ENCODE results near the gene LBX2.

LBX2 gene

GRCh38 chr2:74495440-74495839, 4.0 kb downstream of the LBX2 start:
- no peak for TF ChIP-seq CTCF (IDR thresholded peaks at IDR 0.05)
- no peak for TF ChIP-seq ZFX (IDR thresholded peaks at IDR 0.05; ENCODE audit: borderline replicate concordance)
- H3K27ac ChIP-seq: peak overlapping the region; percentile 97

GRCh38 chr2:74493546-74493945, 5.9 kb downstream of the LBX2 start:
- TF ChIP-seq CTCF (IDR thresholded peaks at IDR 0.05): no peak
- TF ChIP-seq ZFX (IDR thresholded peaks at IDR 0.05; ENCODE audit: borderline replicate concordance): no peak
- no peak overlapping the region for H3K27ac ChIP-seq

- no peak overlapping the region for H3K27ac ChIP-seq
- TF ChIP-seq ZFX (IDR thresholded peaks at IDR 0.05; ENCODE audit: borderline replicate concordance) (no peak), CTCF (IDR thresholded peaks at IDR 0.05) (no peak)
Observed at GRCh38 chr2:74491648-74492544, 7.5 kb downstream of the LBX2 start.

GRCh38 chr2:74489906-74490305, 9.5 kb downstream of the LBX2 start:
- no peak for TF ChIP-seq ZFX (IDR thresholded peaks at IDR 0.05; ENCODE audit: borderline replicate concordance)
- TF ChIP-seq CTCF (IDR thresholded peaks at IDR 0.05): no peak
- no peak overlapping the region for H3K27ac ChIP-seq

DNA sequence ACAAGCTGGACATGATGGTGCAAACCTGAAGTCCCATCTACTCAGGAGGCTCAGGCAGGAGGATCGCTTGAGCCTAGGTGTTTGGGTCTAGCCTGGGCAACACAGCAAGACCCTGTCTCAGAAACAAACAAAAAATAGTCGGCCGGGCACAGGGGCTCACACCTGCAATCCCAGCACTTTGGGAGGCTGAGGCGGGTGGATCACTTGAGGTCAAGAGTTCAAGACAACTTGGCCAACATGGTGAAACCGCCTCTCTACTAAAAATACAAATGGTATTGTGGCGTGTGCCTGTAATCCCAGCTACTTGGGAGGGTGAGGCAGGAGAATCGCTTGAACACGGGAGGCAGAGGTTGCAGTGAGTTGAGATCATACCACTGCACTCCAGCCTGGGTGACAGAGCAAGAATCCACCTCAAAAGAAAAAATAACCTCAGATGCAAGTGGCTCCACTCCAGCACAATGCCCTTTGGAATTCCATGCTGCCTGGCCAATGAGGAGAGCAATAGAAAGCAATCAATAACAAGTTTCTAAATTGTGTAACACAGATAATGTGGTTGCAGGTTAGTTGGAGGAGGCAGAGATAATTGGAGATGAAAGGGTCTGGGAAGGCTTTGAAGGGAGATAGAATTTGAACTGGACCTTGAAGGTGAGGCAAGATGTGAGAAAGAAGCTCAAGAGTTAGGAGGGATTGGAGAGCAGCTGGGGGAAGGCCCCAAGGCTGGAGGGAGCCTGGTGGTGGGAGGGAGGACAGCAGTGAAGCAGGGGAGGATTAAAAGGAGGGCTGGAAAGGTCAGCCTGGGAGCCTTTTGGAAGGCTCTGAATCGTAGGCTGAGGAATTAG, 10.5 kb downstream of the LBX2 start:
- H3K27ac ChIP-seq: no peak overlapping the region
- TF ChIP-seq ZFX (IDR thresholded peaks at IDR 0.05; ENCODE audit: borderline replicate concordance): no peak
- no peak for TF ChIP-seq CTCF (IDR thresholded peaks at IDR 0.05)

DNA sequence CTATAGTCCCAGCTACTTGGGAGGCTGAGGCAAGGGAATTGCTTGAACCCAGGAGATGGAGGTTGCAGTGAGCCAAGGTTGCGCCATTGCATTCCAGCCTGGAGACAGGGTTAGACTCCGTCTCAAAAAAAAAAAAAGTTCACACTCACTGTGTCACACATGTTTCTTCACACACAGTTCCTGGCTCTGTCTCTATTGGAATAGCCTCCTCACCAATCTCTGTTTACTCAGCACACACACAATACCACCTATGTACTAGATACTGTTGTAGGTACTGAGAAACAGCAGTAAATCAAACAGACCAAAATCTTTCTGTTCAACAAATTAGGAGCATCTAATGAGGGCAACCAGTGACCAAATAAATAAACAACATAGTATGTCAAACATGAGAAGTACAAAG, 13.3 kb downstream of the LBX2 start:
- TF ChIP-seq ZFX (IDR thresholded peaks at IDR 0.05; ENCODE audit: borderline replicate concordance): no peak
- TF ChIP-seq CTCF (IDR thresholded peaks at IDR 0.05): no peak
- no peak overlapping the region for H3K27ac ChIP-seq

GRCh38 chr2:74483675-74484164, 15.7 kb downstream of the LBX2 start:
- peak overlapping the region; percentile 84 for H3K27ac ChIP-seq
